HG02571 (cell line): ENCODE results near the gene CDX2.
A peak's percentile ranks its signal among the peaks of the same experiment; 100 is the strongest.
"Not testable (repeated sequence)": the region's sequence is repeated elsewhere in the genome, so short reads cannot be mapped to it uniquely, and the experiment has no call there.

Source experiments
- ATAC-seq: cut with Tn5 transposase; IDR thresholded peaks from one replicate; pipeline ENCODE4 v1.9.1; 2021; ENCODE audit warnings: mild to moderate bottlenecking, moderate library complexity; ENCODE audit not compliant: unreplicated experiment

The CDX2 gene

GRCh38 chr13:27969082-27969865 lies at the start of gene CDX2:
Gene CDX2, minus strand, starts transcription at chr13:27969315. Its CDS starts 309 bp downstream, at chr13:27969006.
- ATAC-seq, result no peak

- ATAC-seq, result no peak
Measured at GRCh38 chr13:28014301-28014700, 45.2 kb upstream of the CDX2 start.

GRCh38 chr13:28013482-28013881 lies 44.4 kb upstream of the CDX2 start:
- ATAC-seq, result no peak

GRCh38 chr13:28012896-28013295 lies 43.8 kb upstream of the CDX2 start:
- peak; percentile 82 for ATAC-seq

GRCh38 chr13:28012383-28012782 lies 43.3 kb upstream of the CDX2 start:
- no peak for ATAC-seq

DNA sequence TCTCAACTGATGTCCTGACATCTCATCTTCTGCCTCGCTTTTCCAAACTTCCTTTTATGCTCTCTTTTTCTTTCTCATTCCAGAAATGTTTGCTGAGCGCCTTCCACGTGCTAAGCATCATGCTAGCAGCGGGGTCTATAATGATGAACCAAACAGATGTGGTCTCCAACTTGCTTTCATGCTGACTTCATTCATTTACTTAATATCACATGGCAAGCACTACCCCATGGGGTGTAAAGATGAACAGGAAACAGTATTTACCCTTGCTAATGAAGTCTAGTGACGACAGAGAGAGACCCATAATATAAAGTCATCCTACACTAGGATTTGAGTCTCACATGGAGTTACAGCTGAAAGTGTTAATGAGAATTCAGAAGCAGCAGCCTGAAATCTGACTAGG lies 40.9 kb upstream of the CDX2 start:
- no peak for ATAC-seq

DNA sequence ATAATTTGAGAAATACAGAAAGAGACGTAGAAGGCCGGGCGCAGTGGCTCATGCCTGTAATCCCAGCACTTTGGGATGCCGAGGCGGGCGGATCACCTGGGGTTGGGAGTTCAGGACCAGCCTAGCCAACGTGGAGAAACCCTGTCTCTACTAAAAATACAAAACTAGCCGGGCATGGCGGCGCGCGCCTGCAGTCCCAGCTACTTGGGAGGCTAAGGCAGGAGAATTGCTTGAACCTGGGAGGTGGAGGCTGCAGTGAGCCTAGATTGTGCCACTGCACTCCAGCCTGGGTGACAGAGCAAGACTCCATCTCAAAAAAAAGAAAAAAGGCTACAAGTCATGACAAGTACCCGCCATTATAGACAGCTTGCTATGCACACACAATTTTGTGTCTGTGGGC lies 35.9 kb upstream of the CDX2 start:
- ATAC-seq, result not testable (repeated sequence)

GRCh38 chr13:28002886-28003698 lies 34.0 kb upstream of the CDX2 start:
- no peak for ATAC-seq

DNA sequence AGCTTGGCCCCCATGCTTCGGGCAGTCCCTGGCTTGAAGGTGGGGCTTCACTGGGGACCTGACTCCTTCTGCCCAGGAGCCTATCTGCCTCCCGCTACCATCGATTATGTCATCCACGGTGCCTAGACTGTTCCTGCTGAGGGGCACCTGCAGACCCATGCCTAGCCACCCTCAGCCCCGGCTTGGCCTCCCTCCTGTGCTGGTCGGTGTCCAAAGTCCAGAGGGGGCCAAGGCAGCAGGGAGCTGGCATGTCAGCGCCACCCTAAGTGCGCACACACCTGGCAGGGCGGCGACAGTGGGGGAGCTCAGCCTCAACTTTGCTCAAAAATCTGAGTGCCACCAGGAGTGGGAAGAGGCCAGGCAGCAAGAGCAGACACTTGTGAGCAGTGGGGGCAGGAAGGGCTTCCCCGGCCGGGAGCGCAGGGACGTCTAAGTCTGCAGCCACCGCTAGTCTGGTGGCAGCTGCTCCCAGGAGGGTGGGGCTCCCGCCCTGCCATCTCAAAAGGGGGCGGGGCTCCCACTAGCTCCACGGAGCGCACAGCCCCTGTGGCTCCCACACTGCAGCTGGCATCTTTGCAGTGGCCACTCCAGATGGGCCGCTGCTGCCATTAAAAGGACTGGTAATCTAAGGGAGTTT lies 32.8 kb upstream of the CDX2 start:
- no peak for ATAC-seq

DNA sequence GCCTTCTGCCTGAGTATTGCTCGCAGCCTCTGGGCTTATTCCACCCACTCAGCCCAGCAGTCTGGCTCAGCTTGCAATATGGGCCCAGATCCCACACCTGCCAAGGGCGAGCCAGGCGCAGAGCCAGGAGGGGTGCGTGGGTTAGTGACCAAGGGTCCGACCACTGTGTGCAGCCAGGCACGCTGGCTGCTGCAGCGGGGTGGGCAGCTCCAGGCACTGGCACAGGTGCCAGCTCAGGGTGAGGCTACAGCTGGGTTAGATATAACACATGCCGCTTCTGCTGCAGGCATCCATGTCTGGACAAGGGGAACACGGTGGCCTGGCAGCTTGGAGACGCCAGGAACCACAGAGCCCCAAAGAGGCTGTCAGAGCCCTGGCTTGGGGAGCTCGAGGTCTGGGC lies 31.9 kb upstream of the CDX2 start:
- ATAC-seq, result no peak

GRCh38 chr13:28000567-28000966 lies 31.5 kb upstream of the CDX2 start:
- no peak for ATAC-seq

DNA sequence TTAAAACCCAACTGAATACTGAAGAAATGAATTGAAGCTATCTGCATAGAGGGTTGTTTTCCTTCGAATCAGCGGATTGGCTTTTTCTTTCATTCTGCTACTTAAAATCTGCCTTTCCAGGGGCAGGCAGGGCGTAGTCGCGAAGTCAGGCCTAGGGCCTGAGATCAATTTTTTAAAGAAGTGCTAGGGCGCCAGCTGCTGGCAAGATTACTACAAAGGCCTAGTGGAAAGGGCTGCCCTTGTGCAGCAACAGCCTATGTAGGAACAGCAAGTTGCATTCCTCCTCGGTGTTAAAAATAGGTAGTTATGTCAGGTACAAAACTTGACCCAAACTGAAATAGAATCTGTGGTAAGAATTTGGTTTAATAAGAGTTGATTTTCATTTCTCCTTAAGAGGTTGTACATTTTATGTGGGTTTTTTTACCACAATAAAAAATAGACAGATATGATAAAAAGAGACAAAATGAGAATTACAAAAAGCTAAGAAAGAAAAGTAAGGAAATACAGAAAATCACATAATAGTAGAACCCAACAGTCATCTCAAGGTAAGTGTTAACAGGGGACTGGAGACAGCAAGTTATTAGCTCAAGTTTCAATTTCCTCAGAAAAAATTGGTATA lies 28.9 kb upstream of the CDX2 start:
- ATAC-seq, result no peak

GRCh38 chr13:27991881-27992280 lies 22.8 kb upstream of the CDX2 start:
- no peak for ATAC-seq

GRCh38 chr13:27988520-27988919 lies 19.4 kb upstream of the CDX2 start, which contains the start of gene URAD:
Gene URAD, minus strand, starts transcription at chr13:27988693. Its CDS starts 56 bp downstream, at chr13:27988637.
- ATAC-seq, result no peak

- no peak for ATAC-seq
Measured at GRCh38 chr13:27985600-27985999, 16.5 kb upstream of the CDX2 start.

- no peak for ATAC-seq
Measured at GRCh38 chr13:27982361-27982760, 13.2 kb upstream of the CDX2 start.

- no peak for ATAC-seq
Measured at GRCh38 chr13:27981006-27981708, 12.0 kb upstream of the CDX2 start.

GRCh38 chr13:27980280-27980998 lies 11.3 kb upstream of the CDX2 start:
- ATAC-seq, result no peak

DNA sequence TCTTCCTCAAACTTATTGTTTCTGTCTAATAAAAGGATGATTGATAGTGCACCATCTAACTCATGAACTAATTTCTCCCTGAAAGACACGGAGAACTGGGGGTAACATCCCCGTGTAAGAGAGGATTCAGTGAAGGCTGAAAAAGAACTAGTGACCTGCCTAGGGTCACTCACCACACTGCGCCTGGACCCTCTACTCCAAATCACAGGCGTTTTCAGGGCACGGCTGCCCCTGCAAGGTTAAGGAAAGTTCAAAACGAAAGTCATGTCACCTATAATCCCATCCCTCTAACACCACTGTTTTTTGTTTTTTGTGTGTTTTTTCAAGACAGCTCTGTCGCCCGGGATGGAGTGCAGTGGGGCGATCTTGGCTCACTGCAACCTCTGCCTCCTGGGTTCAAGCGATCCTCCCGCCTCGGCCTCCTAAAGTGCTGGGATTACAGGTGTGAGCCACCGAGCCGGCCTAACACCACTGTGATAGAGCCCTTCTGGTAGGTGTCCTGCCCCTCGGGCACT lies 10.7 kb upstream of the CDX2 start:
- no peak for ATAC-seq
